ENCODE measurements around the gene ATF5. TPM values are rescaled to one million over a fixed set of nuclear protein-coding genes. Genes with fewer than 3 reads are reported as not detected.

ATF5 gene
- total and polyA plus RNA-seq, 2 of the 8 experiments (the other 6 are each of a cell fraction or from before 2014, with no cell fraction given): 6.2 to 13.1 TPM

- TF ChIP-seq, protein P1, sequence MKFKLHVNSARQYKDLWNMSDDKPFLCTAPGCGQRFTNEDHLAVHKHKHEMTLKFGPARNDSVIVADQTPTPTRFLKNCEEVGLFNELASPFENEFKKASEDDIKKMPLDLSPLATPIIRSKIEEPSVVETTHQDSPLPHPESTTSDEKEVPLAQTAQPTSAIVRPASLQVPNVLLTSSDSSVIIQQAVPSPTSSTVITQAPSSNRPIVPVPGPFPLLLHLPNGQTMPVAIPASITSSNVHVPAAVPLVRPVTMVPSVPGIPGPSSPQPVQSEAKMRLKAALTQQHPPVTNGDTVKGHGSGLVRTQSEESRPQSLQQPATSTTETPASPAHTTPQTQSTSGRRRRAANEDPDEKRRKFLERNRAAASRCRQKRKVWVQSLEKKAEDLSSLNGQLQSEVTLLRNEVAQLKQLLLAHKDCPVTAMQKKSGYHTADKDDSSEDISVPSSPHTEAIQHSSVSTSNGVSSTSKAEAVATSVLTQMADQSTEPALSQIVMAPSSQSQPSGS (IDR thresholded peaks at IDR 0.05; ENCODE audit: low read length): peak; percentile 36; the same call in 1 of the 2 replicates
- TF ChIP-seq RNF2 (IDR thresholded peaks at IDR 0.05; ENCODE audit: borderline replicate concordance, low read depth, low read length, missing control alignments, poor library complexity, severe bottlenecking): no peak
- TF ChIP-seq SAP30 (IDR thresholded peaks at IDR 0.05; ENCODE audit: insufficient read depth, insufficient replicate concordance, low read length): no peak
- no peak for TF ChIP-seq KDM1A (IDR thresholded peaks at IDR 0.05; ENCODE audit: borderline replicate concordance, low read length)
- TF ChIP-seq TAF7 (optimal IDR thresholded peaks at IDR 0.05; ENCODE audit: borderline replicate concordance, low read depth, low read length): peak; percentile 91
- no peak for TF ChIP-seq CHD2 (IDR thresholded peaks at IDR 0.05; ENCODE audit: low read length)
- no peak for TF ChIP-seq CBX8 (IDR thresholded peaks at IDR 0.05; ENCODE audit: borderline replicate concordance, low read depth, low read length)
- no peak for TF ChIP-seq SUZ12 (IDR thresholded peaks at IDR 0.05; ENCODE audit: low read length)
- TF ChIP-seq SP2 (IDR thresholded peaks at IDR 0.05; ENCODE audit: low read length): no peak
- no peak for TF ChIP-seq NRF1 (IDR thresholded peaks at IDR 0.05; ENCODE audit: low read depth, low read length)
- TF ChIP-seq, protein P2, sequence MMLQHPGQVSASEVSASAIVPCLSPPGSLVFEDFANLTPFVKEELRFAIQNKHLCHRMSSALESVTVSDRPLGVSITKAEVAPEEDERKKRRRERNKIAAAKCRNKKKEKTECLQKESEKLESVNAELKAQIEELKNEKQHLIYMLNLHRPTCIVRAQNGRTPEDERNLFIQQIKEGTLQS (IDR thresholded peaks at IDR 0.05; ENCODE audit: insufficient read depth, low read depth, low read length): no peak
- no peak for TF ChIP-seq HDAC6 (IDR thresholded peaks at IDR 0.05; ENCODE audit: low read depth, low read length)
- TF ChIP-seq, protein P3, sequence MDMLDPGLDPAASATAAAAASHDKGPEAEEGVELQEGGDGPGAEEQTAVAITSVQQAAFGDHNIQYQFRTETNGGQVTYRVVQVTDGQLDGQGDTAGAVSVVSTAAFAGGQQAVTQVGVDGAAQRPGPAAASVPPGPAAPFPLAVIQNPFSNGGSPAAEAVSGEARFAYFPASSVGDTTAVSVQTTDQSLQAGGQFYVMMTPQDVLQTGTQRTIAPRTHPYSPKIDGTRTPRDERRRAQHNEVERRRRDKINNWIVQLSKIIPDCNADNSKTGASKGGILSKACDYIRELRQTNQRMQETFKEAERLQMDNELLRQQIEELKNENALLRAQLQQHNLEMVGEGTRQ (IDR thresholded peaks at IDR 0.05; ENCODE audit: low read length): 0 out of 2 replicates have a peak, but pooled peaks have one; percentile 12
- TF ChIP-seq EGR1 (IDR thresholded peaks at IDR 0.05; ENCODE audit: borderline replicate concordance, low read depth, low read length): no peak
- TF ChIP-seq TAF1 (IDR thresholded peaks at IDR 0.05; ENCODE audit: low read depth, low read length): peak; percentile 83
- peak; percentile 7; the same call in 1 of the 2 replicates for TF ChIP-seq JUND (IDR thresholded peaks at IDR 0.05; ENCODE audit: low read length)
- no peak for TF ChIP-seq RFX5 (IDR thresholded peaks at IDR 0.05; ENCODE audit: borderline replicate concordance, low read depth, low read length)
- TF ChIP-seq RXRA (IDR thresholded peaks at IDR 0.05; ENCODE audit: insufficient read depth, low read depth, low read length): no peak
- TF ChIP-seq TBP (IDR thresholded peaks at IDR 0.05; ENCODE audit: low read depth, low read length): peak; percentile 95
- no peak for TF ChIP-seq BACH1 (IDR thresholded peaks at IDR 0.05; ENCODE audit: low read length)
Observed at GRCh38 chr19:49929611-49930482, 842 bp downstream of the ATF5 start (continued).

Data from H1 (cell line).